GM06990 (cell line): ENCODE data around the gene MSX1.

ENCODE experiments used
- DNase-seq: peaks from one replicate; pipeline ENCODE4 v3.0.0-alpha.2; 2011; ENCODE audit not compliant: insufficient read length; ENCODE audit errors: extremely low read depth
- H3K27me3 ChIP-seq: replicated peaks from 2 replicates; pipeline ENCODE4 v1.6.0; 2011; ENCODE audit warnings: low read length; ENCODE audit not compliant: control insufficient read depth, insufficient read depth
- H3K36me3 ChIP-seq: 2 replicates; pipeline ENCODE4 v1.5.1; 2011; ENCODE audit warnings: low read length; ENCODE audit not compliant: control insufficient read depth, insufficient read depth
- H3K4me3 ChIP-seq: replicated peaks from 2 replicates; pipeline ENCODE4 v1.5.1; 2011; ENCODE audit warnings: low read depth, mild to moderate bottlenecking, control low read depth, low read length
- CTCF ChIP-seq: IDR thresholded peaks from 2 replicates; pipeline ENCODE4 v1.5.1; 2011; ENCODE audit warnings: low read length, control low read depth, mild to moderate bottlenecking, inconsistent platforms; ENCODE audit not compliant: insufficient read depth, poor library complexity, severe bottlenecking

The MSX1 gene

GRCh38 chr4:4824232-4824631, 35.2 kb upstream of the MSX1 start:
- no peaks in the 10 kb centered on the region for H3K27me3 ChIP-seq
- no peak for TF ChIP-seq CTCF
- no peak for DNase-seq
- H3K36me3 ChIP-seq: no peaks in the 10 kb centered on the region
- no peak overlapping the region for H3K4me3 ChIP-seq

- no peak for DNase-seq
- Histone ChIP-seq H3K36me3 (no peaks in the 10 kb centered on the region), H3K4me3 (no peak overlapping the region), H3K27me3 (no peaks in the 10 kb centered on the region)
- TF ChIP-seq CTCF: no peak
Measured at GRCh38 chr4:4825431-4825830, 34.0 kb upstream of the MSX1 start.

GRCh38 chr4:4829837-4830236, 29.6 kb upstream of the MSX1 start:
- Histone ChIP-seq H3K27me3 (no peaks in the 10 kb centered on the region), H3K36me3 (no peaks in the 10 kb centered on the region), H3K4me3 (no peak overlapping the region)
- TF ChIP-seq CTCF: no peak
- DNase-seq: no peak

- no peak for DNase-seq
- no peak for TF ChIP-seq CTCF
- H3K27me3 ChIP-seq: no peaks in the 10 kb centered on the region
- H3K4me3 ChIP-seq: no peak overlapping the region
- no peaks in the 10 kb centered on the region for H3K36me3 ChIP-seq
Measured at GRCh38 chr4:4831266-4831665, 28.2 kb upstream of the MSX1 start.

GRCh38 chr4:4831825-4832224, 27.6 kb upstream of the MSX1 start:
- TF ChIP-seq CTCF: no peak

GRCh38 chr4:4836044-4836443, 23.4 kb upstream of the MSX1 start:
- H3K36me3 ChIP-seq: no peaks in the 10 kb centered on the region
- DNase-seq: no peak
- TF ChIP-seq CTCF: no peak
- H3K4me3 ChIP-seq: no peak overlapping the region
- H3K27me3 ChIP-seq: no peaks in the 10 kb centered on the region

More at GRCh38 chr4:4831825-4832224, 27.6 kb upstream of the MSX1 start:
- Histone ChIP-seq H3K27me3 (no peaks in the 10 kb centered on the region), H3K36me3 (no peaks in the 10 kb centered on the region), H3K4me3 (no peak overlapping the region)
- DNase-seq: no peak
